ENCODE measurements around the gene IMPA2.

The IMPA2 gene

DNA sequence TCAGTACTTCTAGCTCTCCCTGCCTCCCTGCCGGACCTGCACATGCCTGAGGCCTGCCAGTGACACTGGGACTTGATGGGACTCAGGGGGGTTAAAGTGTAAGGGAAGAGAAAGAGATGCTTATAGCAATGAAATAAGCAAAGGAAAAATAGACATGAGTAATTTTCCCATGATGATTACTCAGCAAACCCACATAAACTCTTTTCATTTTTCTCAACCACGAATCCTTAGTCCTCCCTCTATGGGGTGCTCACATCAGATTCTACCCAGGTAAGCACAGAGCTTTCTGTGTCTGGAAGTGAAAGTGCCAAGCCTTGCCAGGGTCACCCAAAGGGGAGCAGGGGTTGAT, 67.5 kb downstream of the IMPA2 start:
- Histone ChIP-seq H2AFZ (ENCODE audit: low read depth) (no peak overlapping the region), H3K36me3 (ENCODE audit: insufficient read depth) (no peaks in the 10 kb centered on the region), H4K20me1 (ENCODE audit: insufficient read depth) (no peaks in the 10 kb centered on the region), H3K9ac (no peak overlapping the region), H3K4me1 (ENCODE audit: low read depth, poor library complexity, severe bottlenecking) (no peaks in the 10 kb centered on the region), H3K27ac (no peak overlapping the region), H3K27me3 (ENCODE audit: insufficient read depth, low read depth) (no peaks in the 10 kb centered on the region), H3K4me2 (no peak overlapping the region), H3K79me2 (ENCODE audit: insufficient read depth, low read depth) (no peaks in the 10 kb centered on the region), H3K4me3 (IDR thresholded peaks at IDR 0.05; ENCODE audit: insufficient read depth, low read depth, low read length) (no peak overlapping the region)
- TF ChIP-seq, protein P1, sequence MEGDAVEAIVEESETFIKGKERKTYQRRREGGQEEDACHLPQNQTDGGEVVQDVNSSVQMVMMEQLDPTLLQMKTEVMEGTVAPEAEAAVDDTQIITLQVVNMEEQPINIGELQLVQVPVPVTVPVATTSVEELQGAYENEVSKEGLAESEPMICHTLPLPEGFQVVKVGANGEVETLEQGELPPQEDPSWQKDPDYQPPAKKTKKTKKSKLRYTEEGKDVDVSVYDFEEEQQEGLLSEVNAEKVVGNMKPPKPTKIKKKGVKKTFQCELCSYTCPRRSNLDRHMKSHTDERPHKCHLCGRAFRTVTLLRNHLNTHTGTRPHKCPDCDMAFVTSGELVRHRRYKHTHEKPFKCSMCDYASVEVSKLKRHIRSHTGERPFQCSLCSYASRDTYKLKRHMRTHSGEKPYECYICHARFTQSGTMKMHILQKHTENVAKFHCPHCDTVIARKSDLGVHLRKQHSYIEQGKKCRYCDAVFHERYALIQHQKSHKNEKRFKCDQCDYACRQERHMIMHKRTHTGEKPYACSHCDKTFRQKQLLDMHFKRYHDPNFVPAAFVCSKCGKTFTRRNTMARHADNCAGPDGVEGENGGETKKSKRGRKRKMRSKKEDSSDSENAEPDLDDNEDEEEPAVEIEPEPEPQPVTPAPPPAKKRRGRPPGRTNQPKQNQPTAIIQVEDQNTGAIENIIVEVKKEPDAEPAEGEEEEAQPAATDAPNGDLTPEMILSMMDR (conservative IDR thresholded peaks at IDR 0.05; ENCODE audit: low read depth, low read length), result no peak

DNA sequence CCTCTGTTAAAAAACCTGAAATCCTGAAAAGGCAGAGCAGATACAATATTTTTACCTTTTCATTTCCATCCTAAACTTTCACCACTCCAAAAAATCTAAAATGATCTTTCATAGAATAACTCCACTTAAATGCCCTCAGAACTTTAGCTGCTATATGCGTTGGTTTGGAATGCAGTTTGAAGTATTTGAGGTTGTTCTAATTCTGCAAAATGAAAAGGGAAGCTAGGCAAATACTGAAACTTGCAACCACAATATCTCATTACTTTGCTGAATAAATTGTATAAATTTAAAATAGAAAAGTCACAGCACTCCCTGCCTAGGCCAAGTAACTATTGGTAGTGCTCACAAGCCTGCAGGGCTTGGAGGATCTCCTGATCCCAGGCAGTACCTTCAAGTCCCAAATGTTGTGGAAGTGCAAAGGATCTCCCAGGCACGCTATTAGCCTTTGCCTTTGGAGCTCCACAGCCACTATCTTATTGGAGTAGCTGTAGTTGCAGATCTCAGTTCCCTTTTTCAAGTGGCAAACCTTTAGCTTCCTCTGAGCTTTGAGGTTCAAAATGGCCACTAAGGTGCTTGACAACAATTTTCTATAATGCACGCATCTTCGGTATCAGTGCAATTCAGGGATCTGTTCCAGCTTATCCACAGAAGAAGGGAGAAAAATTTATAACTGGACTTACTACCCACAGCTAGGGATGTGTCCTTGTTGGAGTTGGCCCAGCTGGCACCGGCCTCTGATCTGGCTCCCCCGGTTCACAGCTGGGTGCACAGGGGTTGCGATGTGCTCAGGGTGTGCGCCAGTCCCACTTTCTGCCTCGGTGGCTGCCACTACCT, 68.9 kb downstream of the IMPA2 start:
- Histone ChIP-seq H3K4me3 (IDR thresholded peaks at IDR 0.05; ENCODE audit: insufficient read depth, low read depth, low read length) (no peak overlapping the region), H4K20me1 (ENCODE audit: insufficient read depth) (no peaks in the 10 kb centered on the region), H3K27ac (no peak overlapping the region), H3K79me2 (ENCODE audit: insufficient read depth, low read depth) (no peaks in the 10 kb centered on the region), H2AFZ (ENCODE audit: low read depth) (no peak overlapping the region), H3K9ac (no peak overlapping the region), H3K36me3 (ENCODE audit: insufficient read depth) (no peaks in the 10 kb centered on the region), H3K4me2 (no peak overlapping the region), H3K4me1 (ENCODE audit: low read depth, poor library complexity, severe bottlenecking) (no peaks in the 10 kb centered on the region), H3K27me3 (ENCODE audit: insufficient read depth, low read depth) (no peaks in the 10 kb centered on the region)
- TF ChIP-seq, protein P1 (conservative IDR thresholded peaks at IDR 0.05; ENCODE audit: low read depth, low read length), result no peak

DNA sequence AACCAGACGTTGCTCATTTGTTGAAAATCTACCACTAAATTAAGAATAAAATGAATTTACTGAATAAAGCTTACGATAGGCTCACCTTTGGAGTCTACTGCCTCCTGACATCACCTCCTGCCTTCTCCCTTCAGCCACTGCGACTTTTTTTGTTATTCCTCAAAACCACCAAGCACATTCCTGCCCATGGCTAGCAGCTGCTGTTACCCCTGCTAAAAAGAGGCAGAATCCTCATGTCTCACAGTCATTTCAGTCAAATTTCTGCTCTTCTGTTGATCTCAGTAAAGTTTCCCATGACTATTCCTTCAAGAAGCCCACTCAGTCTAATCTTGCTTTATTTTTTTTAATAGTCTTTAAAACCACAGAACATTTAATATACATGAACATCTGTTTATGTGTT, 71.6 kb downstream of the IMPA2 start:
- Histone ChIP-seq H3K4me2 (no peak overlapping the region), H4K20me1 (ENCODE audit: insufficient read depth) (no peaks in the 10 kb centered on the region), H3K4me3 (IDR thresholded peaks at IDR 0.05; ENCODE audit: insufficient read depth, low read depth, low read length) (no peak overlapping the region), H3K27ac (no peak overlapping the region), H3K9ac (no peak overlapping the region), H3K4me1 (ENCODE audit: low read depth, poor library complexity, severe bottlenecking) (no peaks in the 10 kb centered on the region), H3K36me3 (ENCODE audit: insufficient read depth) (no peaks in the 10 kb centered on the region), H2AFZ (ENCODE audit: low read depth) (no peak overlapping the region), H3K79me2 (ENCODE audit: insufficient read depth, low read depth) (no peaks in the 10 kb centered on the region), H3K27me3 (ENCODE audit: insufficient read depth, low read depth) (no peaks in the 10 kb centered on the region)
- TF ChIP-seq, protein P1 (conservative IDR thresholded peaks at IDR 0.05; ENCODE audit: low read depth, low read length), result no peak

DNA sequence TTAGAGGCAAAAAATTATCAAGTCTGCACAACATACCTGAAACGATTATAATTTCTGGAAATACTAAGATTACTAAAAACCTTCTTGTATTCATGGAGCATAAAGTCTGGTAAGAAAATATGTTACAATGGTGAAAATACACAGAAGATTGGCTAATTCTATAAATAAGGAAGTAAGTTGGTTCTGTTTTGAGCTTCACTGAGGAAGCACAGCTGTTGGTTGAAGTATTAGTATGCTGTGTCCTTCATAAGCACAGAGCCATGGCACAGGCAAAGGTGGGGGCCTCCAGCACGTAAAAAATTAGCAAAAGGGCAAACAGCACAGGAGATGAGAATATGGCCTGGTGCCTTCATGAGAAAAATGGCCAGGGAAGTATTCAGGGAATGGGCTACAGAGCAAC, 72.0 kb downstream of the IMPA2 start:
- H2AFZ ChIP-seq (ENCODE audit: low read depth), result no peak overlapping the region
- no peak overlapping the region for H3K9ac ChIP-seq
- no peaks in the 10 kb centered on the region for H3K79me2 ChIP-seq (ENCODE audit: insufficient read depth, low read depth)
- H3K27me3 ChIP-seq (ENCODE audit: insufficient read depth, low read depth), result no peaks in the 10 kb centered on the region
- H3K36me3 ChIP-seq (ENCODE audit: insufficient read depth), result no peaks in the 10 kb centered on the region
- H3K4me3 ChIP-seq (IDR thresholded peaks at IDR 0.05; ENCODE audit: insufficient read depth, low read depth, low read length), result no peak overlapping the region
- TF ChIP-seq, protein P1 (conservative IDR thresholded peaks at IDR 0.05; ENCODE audit: low read depth, low read length), result no peak
- no peak overlapping the region for H3K4me2 ChIP-seq
- H3K4me1 ChIP-seq (ENCODE audit: low read depth, poor library complexity, severe bottlenecking), result no peaks in the 10 kb centered on the region
- H3K27ac ChIP-seq, result no peak overlapping the region
- no peaks in the 10 kb centered on the region for H4K20me1 ChIP-seq (ENCODE audit: insufficient read depth)
